PC-9 (cell line): ENCODE measurements around the gene ATP1A1.

ENCODE experiments used
- EZH2 ChIP-seq: fragments of 200-600 bp; sonication (generic); IDR thresholded peaks from 2 replicates; pipeline ENCODE4 v1.8.0; 2017; ENCODE audit warnings: antibody characterized with exemption, low read depth
- TF ChIP-seq, protein P1 (sequence below): fragments of 200-600 bp; sonication (generic); conservative IDR thresholded peaks from 2 replicates; pipeline ENCODE4 v1.6.1; 2017; ENCODE audit warnings: mixed run types, antibody characterized with exemption, mild to moderate bottlenecking, moderate library complexity

DNA sequence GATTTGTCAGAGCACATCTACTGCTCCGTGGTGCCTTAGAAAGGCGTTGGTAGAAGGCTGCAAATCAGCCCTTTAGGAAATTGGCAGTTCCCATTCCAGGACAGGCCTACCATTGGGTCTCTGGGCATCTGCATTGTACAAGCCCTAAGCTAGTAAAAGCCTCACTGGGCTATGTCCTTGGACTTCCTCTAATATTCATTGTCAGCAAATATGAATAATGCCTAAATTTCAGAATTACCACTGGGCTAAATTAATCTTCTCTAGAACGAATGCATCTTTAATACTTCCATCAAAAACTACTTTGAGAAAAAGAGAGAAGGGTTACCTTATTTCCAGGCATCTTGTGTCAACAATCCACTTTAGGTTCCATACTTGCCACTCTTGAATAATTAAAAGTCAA lies 41.5 kb upstream of the ATP1A1 start:
- TF ChIP-seq, protein P1, sequence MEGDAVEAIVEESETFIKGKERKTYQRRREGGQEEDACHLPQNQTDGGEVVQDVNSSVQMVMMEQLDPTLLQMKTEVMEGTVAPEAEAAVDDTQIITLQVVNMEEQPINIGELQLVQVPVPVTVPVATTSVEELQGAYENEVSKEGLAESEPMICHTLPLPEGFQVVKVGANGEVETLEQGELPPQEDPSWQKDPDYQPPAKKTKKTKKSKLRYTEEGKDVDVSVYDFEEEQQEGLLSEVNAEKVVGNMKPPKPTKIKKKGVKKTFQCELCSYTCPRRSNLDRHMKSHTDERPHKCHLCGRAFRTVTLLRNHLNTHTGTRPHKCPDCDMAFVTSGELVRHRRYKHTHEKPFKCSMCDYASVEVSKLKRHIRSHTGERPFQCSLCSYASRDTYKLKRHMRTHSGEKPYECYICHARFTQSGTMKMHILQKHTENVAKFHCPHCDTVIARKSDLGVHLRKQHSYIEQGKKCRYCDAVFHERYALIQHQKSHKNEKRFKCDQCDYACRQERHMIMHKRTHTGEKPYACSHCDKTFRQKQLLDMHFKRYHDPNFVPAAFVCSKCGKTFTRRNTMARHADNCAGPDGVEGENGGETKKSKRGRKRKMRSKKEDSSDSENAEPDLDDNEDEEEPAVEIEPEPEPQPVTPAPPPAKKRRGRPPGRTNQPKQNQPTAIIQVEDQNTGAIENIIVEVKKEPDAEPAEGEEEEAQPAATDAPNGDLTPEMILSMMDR: no peak
- no peak for TF ChIP-seq EZH2
